ENCODE data around the gene GOT1. TPM values are rescaled to one million over a fixed set of nuclear protein-coding genes. Genes with fewer than 3 reads are reported as not detected.

Gene GOT1
- total RNA-seq, 1 donor from 2014 or later: 50.9 TPM

- H3K36me3 Mint-ChIP-seq: no peaks in the 10 kb centered on the region
- peaks cover 66% of the 10 kb centered on the region for H3K27me3 Mint-ChIP-seq
- H3K4me1 Mint-ChIP-seq (ENCODE audit: unreplicated experiment): no peaks in the 10 kb centered on the region
- no peaks in the 10 kb centered on the region for H3K9me3 Mint-ChIP-seq
- TF ChIP-seq CTCF (conservative IDR thresholded peaks at IDR 0.05): no peak
- no peak for DNase-seq (ENCODE audit: extremely low spot score, unreplicated experiment)
- no peak overlapping the region for H3K4me3 Mint-ChIP-seq
- no peak overlapping the region for H3K27ac Mint-ChIP-seq
Observed at GRCh38 chr10:99460070-99460469, 29.6 kb upstream of the GOT1 start.

GRCh38 chr10:99459217-99459616 is 28.8 kb upstream of the GOT1 start:
- Mint-ChIP-seq H3K27ac (no peak overlapping the region), H3K9me3 (no peaks in the 10 kb centered on the region), H3K27me3 (peaks cover 71% of the 10 kb centered on the region), H3K4me3 (no peak overlapping the region), H3K4me1 (ENCODE audit: unreplicated experiment) (no peaks in the 10 kb centered on the region), H3K36me3 (no peaks in the 10 kb centered on the region)
- TF ChIP-seq CTCF (conservative IDR thresholded peaks at IDR 0.05): no peak
- no peak for DNase-seq (ENCODE audit: extremely low spot score, unreplicated experiment)

- Mint-ChIP-seq H3K4me3 (no peak overlapping the region), H3K27ac (no peak overlapping the region), H3K4me1 (ENCODE audit: unreplicated experiment) (no peaks in the 10 kb centered on the region), H3K9me3 (no peaks in the 10 kb centered on the region), H3K27me3 (peaks cover 80% of the 10 kb centered on the region), H3K36me3 (no peaks in the 10 kb centered on the region)
- TF ChIP-seq CTCF (conservative IDR thresholded peaks at IDR 0.05): no peak
- DNase-seq (ENCODE audit: extremely low spot score, unreplicated experiment): no peak
Observed at GRCh38 chr10:99457813-99458212, 27.4 kb upstream of the GOT1 start.

GRCh38 chr10:99456931-99457288 is 26.5 kb upstream of the GOT1 start:
- no peak for DNase-seq (ENCODE audit: extremely low spot score, unreplicated experiment)
- Mint-ChIP-seq H3K4me1 (ENCODE audit: unreplicated experiment) (no peaks in the 10 kb centered on the region), H3K4me3 (no peak overlapping the region), H3K36me3 (no peaks in the 10 kb centered on the region), H3K27me3 (peaks cover 81% of the 10 kb centered on the region), H3K27ac (no peak overlapping the region), H3K9me3 (no peaks in the 10 kb centered on the region)
- TF ChIP-seq CTCF (conservative IDR thresholded peaks at IDR 0.05): no peak

- Mint-ChIP-seq H3K4me1 (ENCODE audit: unreplicated experiment) (no peaks in the 10 kb centered on the region), H3K4me3 (no peak overlapping the region), H3K27ac (no peak overlapping the region), H3K27me3 (peaks cover 81% of the 10 kb centered on the region), H3K36me3 (no peaks in the 10 kb centered on the region), H3K9me3 (no peaks in the 10 kb centered on the region)
- DNase-seq (ENCODE audit: extremely low spot score, unreplicated experiment): no peak
- TF ChIP-seq CTCF (conservative IDR thresholded peaks at IDR 0.05): no peak
Observed at GRCh38 chr10:99456207-99456930, 25.9 kb upstream of the GOT1 start.

Measured in type B pancreatic cell (in vitro differentiated cells).